K562 (cell line): ENCODE data around the gene OPRL1. TPM values are rescaled to one million over a fixed set of nuclear protein-coding genes. Genes with fewer than 3 reads are reported as not detected.
A peak's percentile ranks its signal among the peaks of the same experiment; 100 is the strongest.

Source experiments
- ATAC-seq: fragments of 200-7000 bp; cut with Tn5 transposase; 3 replicates; pipeline ENCODE4 v1.9.1; 2020; ENCODE audit warnings: moderate library complexity
- BruUV-seq: library from RNA; stranded (reverse); fragments of 400-500 nt; replicated peaks from 2 replicates; lab custom pipeline; 2021; lab: Mats Ljungman, UMichigan
- CTCF ChIA-PET: fragments of 300-600 bp; formaldehyde crosslinking; extraction: SDS; loops from one replicate; lab custom pipeline; 2021; ENCODE audit warnings: low intra/inter-chr PET ratio; lab: Yijun Ruan, JAX
- POLR2A ChIA-PET: fragments of 300-600, 350-650 bp; sonication (Branson Sonifier 250); formaldehyde crosslinking; extraction: SDS; loops from one replicate; lab custom pipeline; 2021; ENCODE audit warnings: antibody characterized with exemption, inconsistent platforms; lab: Yijun Ruan, JAX
- DNase-seq, 4 experiments: peaks; one replicate each; pipeline versions ENCODE4 v3.0.0 to v3.0.0-alpha.2; 2011 to 2018; ENCODE audit warnings: low spot score in 3 of 4, mixed read lengths in 3 of 4; ENCODE audit errors: extremely low read depth in 1 of 4
- FAIRE-seq: peaks from 2 replicates; lab custom pipeline; 2011; peaks lifted over from hg19 to GRCh38; lab: Jason Lieb, UNC
- H2AFZ ChIP-seq: 2 replicates; pipeline ENCODE4 v1.6.0; 2011; ENCODE audit warnings: low read depth, low read length, control low read depth, inconsistent platforms
- H3K27ac ChIP-seq: fragments of 200-600 bp; 3 replicates; pipeline ENCODE4 v1.8.0; 2011; ENCODE audit warnings: low read depth, mild to moderate bottlenecking, control low read depth, inconsistent platforms, low read length, moderate library complexity, mixed read lengths; ENCODE audit errors: extremely low read depth
- H3K27me3 ChIP-seq, 2 experiments: fragments of 300-600 bp in 1 of 2; 2 replicates in 1 of 2; 3 replicates in 1 of 2; pipeline versions ENCODE4 v1.6.0 to v1.8.0; 2011; ENCODE audit warnings: inconsistent platforms in 2 of 2, low read length in 2 of 2, mild to moderate bottlenecking in 1 of 2, mixed read lengths in 1 of 2, moderate library complexity in 1 of 2; ENCODE audit not compliant: control insufficient read depth in 2 of 2, insufficient read depth in 2 of 2
- H3K36me3 ChIP-seq: fragments of 300-600 bp; 3 replicates; pipeline ENCODE4 v1.8.0; 2011; ENCODE audit warnings: mild to moderate bottlenecking, low read length, inconsistent platforms; ENCODE audit not compliant: control insufficient read depth, insufficient read depth
- H3K4me1 ChIP-seq, 2 experiments: fragments of 200-600 bp in 1 of 2; replicated peaks in 1 of 2; 2 replicates in 1 of 2; 3 replicates in 1 of 2; pipeline versions ENCODE4 v1.5.1 to v1.8.0; 2011; ENCODE audit warnings: inconsistent platforms in 2 of 2, low read length in 2 of 2, mild to moderate bottlenecking in 1 of 2, mixed read lengths in 1 of 2, moderate library complexity in 1 of 2; ENCODE audit not compliant: control insufficient read depth in 2 of 2, insufficient read depth in 2 of 2
- H3K4me2 ChIP-seq: 2 replicates; pipeline ENCODE4 v1.6.1; 2011; ENCODE audit warnings: low read length, control low read depth, inconsistent platforms, mixed read lengths; ENCODE audit not compliant: insufficient read depth
- H3K4me3 ChIP-seq: fragments of 200-600 bp; sonication (generic), shearing (Covaris generic); 2 replicates; pipeline ENCODE4 v1.5.1; 2016; ENCODE audit warnings: control low read depth, inconsistent platforms
- H3K79me2 ChIP-seq: fragments of 200-600 bp; 3 replicates; pipeline ENCODE4 v1.8.0; 2011; ENCODE audit warnings: low read length, inconsistent platforms; ENCODE audit not compliant: control insufficient read depth, insufficient read depth
- H3K9ac ChIP-seq, 2 experiments: 2 replicates each; pipeline versions ENCODE4 v1.6.0 to v1.6.1; 2011; ENCODE audit warnings: low read depth in 2 of 2, low read length in 2 of 2, control low read depth in 1 of 2, inconsistent platforms in 1 of 2, mild to moderate bottlenecking in 1 of 2, mixed read lengths in 1 of 2; ENCODE audit not compliant: insufficient read depth in 1 of 2
- H3K9me1 ChIP-seq: one replicate; pipeline ENCODE4 v1.6.0; 2011; ENCODE audit warnings: inconsistent platforms, mild to moderate bottlenecking, low read length, moderate library complexity; ENCODE audit not compliant: control insufficient read depth, insufficient read depth
- H3K9me3 ChIP-seq: replicated peaks from 2 replicates; pipeline ENCODE4 v1.5.1; 2011; ENCODE audit warnings: low read depth, low read length, inconsistent platforms; ENCODE audit not compliant: control insufficient read depth, insufficient read depth
- H4K20me1 ChIP-seq: replicated peaks from 2 replicates; pipeline ENCODE4 v1.6.1; 2011; ENCODE audit warnings: low read length, inconsistent platforms, mixed read lengths; ENCODE audit not compliant: control insufficient read depth, insufficient read depth
- ZBTB33 ChIP-seq: sonication (generic); formaldehyde crosslinking; IDR thresholded peaks from 2 replicates; pipeline ENCODE4 v1.8.1; 2023; ENCODE audit warnings: mild to moderate bottlenecking, missing genetic modification reagents
- ZBTB7A ChIP-seq: IDR thresholded peaks from 2 replicates; pipeline ENCODE4 v1.6.1; 2011; ENCODE audit warnings: low read depth, mild to moderate bottlenecking, low read length, moderate library complexity, borderline replicate concordance; ENCODE audit not compliant: control insufficient read depth
- WGBS: fragments of 100-300 bp; shearing (Covaris generic); methylation state at CpG from one replicate; pipeline ENCODE4 v1.1.6; 2016; ENCODE audit warnings: low coverage, mixed read lengths; ENCODE audit not compliant: insufficient coverage; ENCODE audit errors: missing lambda C conversion rate; 5-methylcytosine and 5-hydroxymethylcytosine counted together
- in situ Hi-C: fragments of 300-500 bp; cut with MboI; formaldehyde crosslinking; loops from 4 replicates; pipeline ENCODE4 v1.15.0; 2018; ENCODE audit warnings: inconsistent platforms, mixed read lengths
- intact Hi-C: fragments of 100-400 bp; cut with micrococcal nuclease; formaldehyde crosslinking; loops from 2 replicates; pipeline ENCODE4 v1.14.2; 2022
- polyA plus RNA-seq, 8 experiments: library from polyadenylated mRNA; depleted of rRNA in 4 of 8; stranded (reverse) in 5 of 8; unstranded in 3 of 8; fragments of >200 nt; fragmentation: Nextera tagmentation in 2 of 8; fragmentation: Illumina TruSeq in 1 of 8; extraction: Ambion mirVana in 2 of 8; extraction: Trizol in 1 of 8; gene quantifications; 2 replicates each; pipeline versions ENCODE4 v1.2.1 to v1.2.3, GENCODE V29; 2011 to 2014; ENCODE audit warnings: inconsistent platforms in 1 of 8, missing spikeins in 1 of 8
- total RNA-seq, 7 experiments: library from RNA; depleted of rRNA in 6 of 7; stranded (reverse); fragments of >200 nt in 6 of 7; fragmentation: Illumina TruSeq in 2 of 7; extraction: Trizol in 2 of 7; gene quantifications; 2 replicates each; pipeline versions ENCODE4 v1.2.1 to v1.2.3, GENCODE V29; 2011 to 2021; ENCODE audit warnings: low replicate concordance in 1 of 7

Gene OPRL1
- total and polyA plus RNA-seq, 9 of the 15 experiments (the other 6 are each of a cell fraction or from before 2014, with no cell fraction given): 0.06 to 0.33 (median 0.11) TPM; not detected in 2

GRCh38 chr20:64077876-64078551 lies 1.9 kb upstream of the OPRL1 start:
- peak; percentile 26 for FAIRE-seq
- WGBS: 62% methylated on average over 14 of the region's 15 CpGs
- H2AFZ ChIP-seq: no peak overlapping the region

More at GRCh38 chr20:64077876-64078551, 1.9 kb upstream of the OPRL1 start:
- H3K4me3 ChIP-seq: peak overlapping the region; percentile 70; the same call in 1 of the 2 replicates
- BruUV-seq: no TSS peak
- H4K20me1 ChIP-seq: no peaks in the 10 kb centered on the region
- ChIA-PET POLR2A (no interaction called here), CTCF (no interaction called here)
- peaks cover 10% of the 10 kb centered on the region; the same call in 2 of the 3 replicates for H3K79me2 ChIP-seq
- no peaks in the 10 kb centered on the region for H3K27me3 ChIP-seq
- ATAC-seq (no peak), DNase-seq (no peak)
- H3K9ac ChIP-seq: peak overlapping the region; percentile 78 to 94; a peak in 2 of 4 replicates
- H3K36me3 ChIP-seq: peaks cover 8% of the 10 kb centered on the region; the same call in 1 of the 3 replicates
- in situ Hi-C loops (no loop called here), intact Hi-C loops (no loop called here)
- peak overlapping the region; percentile 70; the same call in 1 of the 2 replicates for H3K4me2 ChIP-seq
- no peaks in the 10 kb centered on the region for H3K9me1 ChIP-seq
- no peak overlapping the region for H3K27ac ChIP-seq
- H3K4me1 ChIP-seq: peaks cover 13 to 83% of the 10 kb centered on the region in 2 experiments; a peak in 4 of 5 replicates
- no peaks in the 10 kb centered on the region for H3K9me3 ChIP-seq
- no peak for TF ChIP-seq ZBTB7A
- peak; percentile 79 for TF ChIP-seq ZBTB33
